ENCODE data around the gene SHISA9.

The SHISA9 gene

DNA sequence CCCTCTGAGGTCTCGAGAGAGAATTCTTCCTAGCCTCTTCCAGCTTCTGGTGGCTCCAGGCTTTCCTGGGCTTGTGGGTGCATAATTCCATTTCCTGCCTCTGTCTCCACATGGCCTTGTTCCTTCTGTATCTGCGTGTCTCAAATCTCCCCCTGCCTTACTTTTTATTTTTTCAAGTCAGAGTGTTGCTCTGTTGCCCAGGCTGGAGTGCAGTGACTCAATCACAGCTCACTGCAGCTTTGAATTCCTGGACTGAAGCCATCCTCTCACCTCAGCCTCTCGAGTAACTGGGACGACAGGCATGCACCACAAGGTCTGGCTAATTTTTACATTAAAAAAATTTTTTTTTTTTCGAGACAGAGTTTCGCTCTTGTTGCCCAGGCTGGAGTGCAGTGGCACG is 120.6 kb downstream of the SHISA9 start:
- DNase-seq (ENCODE audit: low spot score) = no peak

DNA sequence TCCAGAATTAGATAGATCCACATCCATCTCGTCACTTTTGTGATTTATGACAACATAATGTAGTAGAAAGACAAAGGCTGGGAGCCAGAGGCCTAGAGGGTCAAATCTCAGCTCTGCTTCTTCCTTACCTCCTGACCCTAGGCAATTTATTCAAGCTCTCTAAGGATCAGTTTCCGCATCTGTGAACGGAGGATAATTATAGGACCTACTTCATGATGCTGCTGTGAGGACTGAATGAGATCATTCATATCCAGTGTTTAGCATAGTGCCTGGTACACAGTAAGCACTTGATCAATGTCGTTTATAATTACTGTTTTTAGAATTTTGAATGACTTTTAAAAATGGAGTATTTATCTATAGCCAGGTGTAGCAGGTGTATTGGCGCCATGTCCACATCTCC is 128.4 kb downstream of the SHISA9 start:
- no peak for DNase-seq (ENCODE audit: low spot score)

DNA sequence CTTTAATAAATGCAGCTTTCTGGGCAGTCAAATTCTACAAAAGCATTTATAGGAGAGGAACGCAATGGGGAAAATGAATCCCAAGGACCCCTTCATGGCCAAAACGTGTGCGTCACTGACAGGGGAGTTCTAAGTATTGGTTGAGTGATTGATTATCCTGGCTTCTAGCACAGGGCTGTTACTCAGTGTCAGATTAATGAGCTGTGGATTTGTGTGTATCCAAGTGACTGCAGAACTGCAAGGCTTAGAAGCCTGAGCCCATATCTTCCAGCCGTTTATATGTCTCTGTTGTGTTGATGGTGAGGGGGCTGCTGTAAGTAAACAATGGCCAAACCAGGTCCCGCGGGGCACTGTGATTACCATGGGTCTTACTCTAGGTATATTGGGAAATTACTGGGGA is 129.4 kb downstream of the SHISA9 start:
- no peak for DNase-seq (ENCODE audit: low spot score)

DNA sequence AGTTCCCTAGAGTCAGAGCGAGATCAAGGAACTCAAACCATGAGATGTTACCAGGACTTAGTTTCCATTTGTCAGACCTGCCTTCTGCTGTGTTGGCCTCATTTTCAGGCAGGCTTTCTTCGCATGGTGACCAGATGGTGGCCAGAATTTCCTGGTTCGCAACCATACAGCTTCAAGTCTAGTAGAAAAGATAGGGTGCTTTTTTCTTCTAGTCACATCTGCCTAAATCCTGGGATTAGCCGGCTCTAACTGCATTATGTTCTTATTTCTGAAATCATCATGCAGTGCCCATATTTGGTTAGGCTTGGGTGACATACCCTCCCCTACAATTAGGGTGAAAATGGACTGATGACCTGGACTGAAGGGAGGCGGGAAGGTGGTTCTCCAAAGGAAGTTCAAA is 131.5 kb downstream of the SHISA9 start:
- no peak for DNase-seq (ENCODE audit: low spot score)

DNA sequence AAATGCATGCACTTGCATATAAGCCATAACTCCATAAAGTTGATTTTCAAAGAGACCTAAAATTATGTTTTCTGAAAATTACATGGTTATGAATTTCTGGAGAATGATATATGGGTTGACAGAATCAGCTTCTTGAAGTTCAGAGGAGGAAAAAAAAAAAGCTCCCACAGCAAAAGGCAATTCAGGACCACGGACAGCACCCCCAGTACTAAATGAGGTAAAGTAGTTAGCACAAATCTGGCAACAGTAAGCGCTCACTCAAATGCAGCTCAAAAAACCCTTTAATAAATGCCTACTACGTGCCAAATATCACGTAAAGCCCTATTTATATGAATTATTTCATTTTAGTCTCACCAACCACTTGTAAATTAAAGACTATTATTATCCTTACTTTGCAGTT is 135.2 kb downstream of the SHISA9 start:
- DNase-seq (ENCODE audit: low spot score) = peak; percentile 25

DNA sequence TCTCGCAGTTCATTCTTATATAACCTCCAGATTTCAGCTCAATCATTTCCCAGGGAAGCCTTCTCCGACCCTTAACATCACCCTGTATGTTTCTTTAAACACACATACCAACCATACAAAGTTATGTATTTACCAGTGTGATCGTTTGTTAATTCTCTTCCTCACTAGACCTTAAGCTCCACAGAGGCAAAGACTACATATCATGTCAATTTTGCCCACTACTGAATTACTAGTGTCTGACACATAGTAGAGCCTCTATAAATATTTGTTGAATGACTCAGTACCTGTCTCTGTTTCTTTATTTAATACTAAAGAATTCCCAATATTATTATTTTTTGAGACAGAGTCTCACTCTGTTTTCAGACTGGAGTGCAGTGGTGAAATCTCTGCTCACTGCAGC is 137.2 kb downstream of the SHISA9 start:
- no peak for DNase-seq (ENCODE audit: low spot score)

DNA sequence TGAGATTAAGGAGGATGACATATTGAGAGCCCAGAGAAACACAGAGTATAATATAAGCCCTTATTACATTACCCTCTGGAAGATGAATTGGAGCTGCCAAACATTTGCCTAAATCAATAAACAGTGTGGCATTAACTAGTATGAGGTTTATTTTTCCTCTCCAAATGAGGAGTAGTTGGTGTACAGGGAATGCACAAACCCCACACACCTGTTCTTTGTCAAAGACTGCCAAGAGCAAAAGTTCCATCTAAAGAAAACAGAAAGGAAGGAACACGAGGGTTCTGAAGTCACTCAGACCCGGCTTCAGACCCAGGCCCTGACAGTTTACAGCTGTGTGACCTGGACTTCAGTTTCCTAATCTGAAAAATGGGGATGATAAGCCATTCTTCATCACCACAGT is 138.1 kb downstream of the SHISA9 start:
- no peak for DNase-seq (ENCODE audit: low spot score)

DNA sequence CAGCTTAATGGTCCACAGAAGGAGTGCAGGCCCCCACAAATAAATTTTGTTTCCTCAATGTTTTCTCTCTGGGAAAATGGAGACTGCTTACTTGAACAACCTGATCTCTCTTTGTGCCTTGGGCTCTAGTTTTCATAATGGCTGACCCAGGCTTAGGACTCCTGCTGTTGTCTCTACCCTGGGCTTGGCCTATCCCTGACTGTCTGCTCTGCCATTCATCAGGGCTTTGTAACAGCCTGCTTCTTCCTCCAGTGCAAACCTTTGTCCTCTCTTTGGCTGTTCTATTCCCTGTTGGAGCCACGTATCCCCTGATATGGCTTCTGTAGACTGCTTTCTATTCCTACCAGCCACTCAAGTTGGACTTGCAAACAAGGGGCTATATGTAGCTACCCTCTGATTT is 139.8 kb downstream of the SHISA9 start:
- DNase-seq (ENCODE audit: low spot score) = no peak

DNA sequence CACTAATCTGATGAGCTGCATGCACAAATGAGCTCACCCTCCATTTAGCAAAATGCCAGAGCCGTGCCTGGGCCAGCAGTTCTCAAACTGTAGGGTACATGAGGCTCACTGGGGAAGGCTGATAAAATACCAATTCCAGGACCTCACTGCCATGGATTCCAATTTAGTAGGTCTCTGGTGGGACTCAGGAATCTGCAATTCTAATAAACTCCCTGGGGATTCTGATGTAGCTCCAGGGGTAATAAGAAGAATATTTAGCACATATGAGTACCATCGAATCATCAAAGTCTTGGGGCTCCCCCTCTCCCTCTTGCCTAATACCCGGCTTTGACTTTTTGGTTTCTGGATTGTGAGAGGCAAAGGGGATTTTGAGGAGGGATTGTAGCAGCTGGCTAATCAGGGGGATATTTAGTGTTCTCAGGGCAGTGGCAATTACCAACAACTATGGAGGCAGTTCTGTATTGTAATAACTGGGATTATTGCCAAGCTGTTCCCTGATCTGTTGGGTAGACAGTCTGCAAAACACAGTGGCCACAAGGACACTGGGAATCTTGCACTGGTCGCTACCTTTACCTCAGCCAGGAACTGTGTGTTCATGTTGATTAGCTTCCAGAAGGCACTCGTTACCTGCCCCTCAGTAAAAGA is 140.4 kb downstream of the SHISA9 start:
- DNase-seq (ENCODE audit: low spot score) = no peak

DNA sequence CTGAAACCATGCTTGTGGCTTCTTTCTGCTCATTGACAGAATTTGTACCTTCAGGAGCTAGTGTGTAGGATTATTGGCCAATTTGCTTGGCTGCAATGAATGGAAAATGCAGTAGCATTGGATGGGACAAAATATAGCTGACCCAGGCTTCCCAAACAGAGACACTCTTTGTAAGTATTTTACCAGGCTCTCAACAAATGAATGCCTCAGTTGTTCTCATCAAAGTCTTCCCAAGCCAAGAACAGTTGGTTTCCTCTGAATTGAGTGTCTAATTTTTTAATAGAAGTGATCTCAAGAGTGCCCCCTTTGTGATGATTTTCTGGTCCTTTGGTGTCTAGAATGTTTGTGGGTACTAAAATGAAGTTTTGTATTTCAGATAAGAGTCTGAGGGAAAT is 140.9 kb downstream of the SHISA9 start:
- no peak for DNase-seq (ENCODE audit: low spot score)

DNA sequence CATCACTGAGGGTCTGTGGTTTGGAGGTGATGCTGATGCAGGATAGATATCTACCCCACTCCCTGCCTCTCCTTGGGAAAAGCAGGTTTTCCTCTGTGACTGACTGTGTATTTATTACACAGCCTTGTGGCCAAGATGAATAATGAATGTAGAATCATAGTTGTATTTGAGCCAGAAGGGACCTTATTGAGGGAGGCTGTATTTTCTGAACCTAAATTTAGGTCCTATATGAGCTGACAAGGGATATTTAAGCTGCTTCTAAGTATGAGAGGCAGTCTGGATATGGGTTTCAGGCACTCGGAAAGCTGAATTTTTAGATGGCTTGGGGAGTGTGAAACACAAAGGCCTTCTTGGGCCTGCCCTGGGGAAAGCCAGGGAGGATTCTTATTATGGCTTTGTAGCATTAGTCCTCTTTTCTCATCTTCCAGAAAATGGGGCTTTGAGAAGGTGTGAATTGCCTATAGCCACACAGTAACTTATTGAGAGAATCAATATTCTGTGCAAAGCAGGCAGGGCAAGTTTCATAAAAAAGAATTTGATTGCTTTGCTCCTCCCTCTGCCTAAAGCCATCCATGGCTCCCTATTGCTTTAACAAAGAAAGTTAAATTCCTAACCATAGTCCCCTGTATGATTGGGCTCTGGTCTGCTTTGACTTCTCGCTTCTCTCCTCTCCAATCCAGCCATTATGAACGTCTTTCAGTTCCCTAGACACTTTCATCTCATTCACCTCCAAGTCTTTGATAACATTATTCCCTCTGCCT is 144.8 kb downstream of the SHISA9 start:
- no peak for DNase-seq (ENCODE audit: low spot score)

DNA sequence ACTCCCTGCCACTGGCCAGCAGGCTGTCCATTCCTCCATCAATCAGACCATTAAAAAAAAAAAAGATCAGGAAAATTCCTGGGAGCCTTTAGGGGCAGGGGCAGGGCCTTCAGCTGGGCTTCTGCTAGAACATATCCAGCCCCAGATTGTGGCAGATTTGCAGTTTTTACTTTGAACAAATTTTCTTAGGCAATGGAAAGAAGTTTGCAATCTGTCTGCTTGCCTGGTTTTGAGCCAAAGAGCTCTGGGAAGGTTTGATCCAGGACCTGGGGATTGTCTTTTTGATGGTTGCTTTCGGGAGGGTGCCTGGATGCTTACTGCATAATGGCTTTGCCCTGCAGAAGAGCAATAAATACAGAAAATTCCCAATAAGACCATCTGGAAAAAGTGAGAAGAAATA is 145.9 kb downstream of the SHISA9 start:
- no peak for DNase-seq (ENCODE audit: low spot score)

DNA sequence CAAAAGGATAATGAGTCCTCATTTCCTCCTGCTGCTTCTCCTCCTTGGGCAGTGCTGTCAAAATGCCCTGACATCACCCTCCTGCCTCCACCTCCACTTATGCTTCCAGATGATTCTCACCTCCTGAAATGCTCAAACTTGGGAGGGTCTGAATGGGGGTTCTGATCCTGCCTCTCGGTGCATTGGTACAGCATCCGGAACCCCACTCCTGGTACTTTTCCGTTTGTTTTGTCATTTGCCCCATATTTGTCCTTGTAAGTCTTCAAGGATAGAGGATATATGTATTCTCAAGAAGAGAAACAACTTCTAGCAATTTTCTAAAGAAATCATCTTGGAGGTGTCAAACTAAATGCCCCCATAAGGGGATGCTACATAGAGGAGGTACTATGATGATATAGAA is 148.3 kb downstream of the SHISA9 start:
- no peak for DNase-seq (ENCODE audit: low spot score)

DNA sequence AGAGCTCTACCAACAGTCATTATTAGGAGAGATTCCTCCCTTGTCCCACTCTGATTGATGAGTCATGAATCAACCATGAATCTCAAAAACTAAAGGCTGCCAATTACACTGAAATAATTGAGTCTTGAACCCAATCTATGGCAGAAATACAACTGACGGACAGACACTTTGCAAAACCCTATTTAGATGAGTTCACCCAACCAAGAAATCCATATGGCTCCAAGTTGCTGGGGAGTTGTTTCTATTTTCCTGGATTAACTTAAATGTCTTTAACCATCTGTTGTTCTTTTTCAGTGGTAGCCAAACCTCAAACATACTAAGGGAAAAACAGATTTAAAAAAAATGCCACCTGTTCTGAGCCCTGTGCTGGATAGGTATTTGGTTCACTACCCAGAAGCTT is 151.0 kb downstream of the SHISA9 start:
- no peak for DNase-seq (ENCODE audit: low spot score)

DNA sequence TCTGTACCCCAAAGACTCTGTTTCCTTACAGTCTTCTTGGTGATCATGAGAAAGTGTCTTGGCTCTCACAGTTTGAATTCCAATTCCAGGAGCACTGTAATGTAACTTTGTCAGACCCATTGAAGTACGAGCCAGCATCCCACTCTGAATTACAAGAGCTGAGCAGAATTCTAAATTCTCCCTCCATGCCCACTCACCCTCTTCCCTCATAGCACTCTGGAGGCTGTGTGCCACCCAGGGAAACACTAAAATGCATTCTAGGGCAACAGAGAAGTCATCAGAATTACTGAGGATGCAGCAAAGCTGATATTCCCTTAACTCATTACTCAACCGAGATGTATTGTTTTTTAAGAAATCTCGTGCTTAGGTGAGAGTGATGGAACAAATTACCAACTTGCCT is 154.1 kb downstream of the SHISA9 start:
- no peak for DNase-seq (ENCODE audit: low spot score)

DNA sequence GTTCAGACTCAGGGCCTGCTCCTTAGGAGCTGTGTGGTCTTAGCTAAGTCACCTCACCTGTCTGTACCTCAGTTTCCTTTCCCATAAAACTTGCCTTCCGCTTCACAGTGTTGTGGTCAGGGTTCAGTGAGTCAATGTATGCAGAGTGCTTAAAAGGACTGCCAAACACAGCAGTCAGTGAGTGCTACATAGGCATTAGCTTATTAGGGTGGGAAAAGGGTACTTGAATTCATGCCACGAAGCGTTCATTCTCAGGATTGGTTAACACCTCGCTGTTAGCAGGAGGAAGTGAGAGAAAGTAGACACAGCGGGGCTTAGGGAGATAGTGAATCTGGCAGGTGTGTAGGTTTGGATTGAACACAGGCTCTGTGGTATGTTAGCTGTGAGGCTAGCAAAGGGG is 155.2 kb downstream of the SHISA9 start:
- no peak for DNase-seq (ENCODE audit: low spot score)

DNA sequence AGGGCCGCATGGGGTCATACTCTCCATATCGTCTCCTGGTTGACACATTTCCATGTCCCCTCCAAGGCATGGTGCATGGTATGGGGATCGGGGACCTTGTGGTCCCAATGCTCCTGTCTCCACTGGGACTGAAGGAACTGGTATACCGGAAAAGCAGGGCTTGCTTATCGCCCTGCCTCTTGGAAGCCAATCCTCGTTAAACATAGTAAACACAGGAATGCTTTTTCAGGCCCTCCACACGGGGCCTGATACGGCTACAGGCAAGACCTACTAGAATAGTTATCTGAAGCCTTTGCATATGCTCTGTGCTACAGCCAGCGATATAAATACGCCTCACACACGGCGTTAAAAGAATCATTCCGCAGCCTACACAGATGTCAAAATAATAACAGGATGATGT is 159.5 kb downstream of the SHISA9 start:
- no peak for DNase-seq (ENCODE audit: low spot score)

DNA sequence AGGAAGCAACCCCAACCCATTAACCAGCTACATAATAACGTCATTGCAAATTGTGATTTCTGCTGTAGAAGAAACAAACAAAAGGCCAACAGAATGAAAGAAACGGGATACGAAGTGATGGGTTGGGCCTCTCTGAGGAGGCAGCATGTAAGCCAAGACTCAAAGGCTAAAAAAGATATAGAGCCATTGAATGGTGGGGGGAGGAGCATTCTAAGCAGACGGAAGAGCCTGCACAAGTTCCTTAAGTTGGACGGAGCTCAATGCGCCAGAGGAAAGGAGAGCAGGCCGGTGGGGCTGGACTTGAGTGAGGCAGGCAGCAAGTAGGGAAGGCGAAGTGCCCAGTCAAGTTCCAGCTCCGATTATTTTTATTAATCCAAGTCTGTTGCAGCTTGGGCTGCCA is 160.3 kb downstream of the SHISA9 start:
- no peak for DNase-seq (ENCODE audit: low spot score)

DNA sequence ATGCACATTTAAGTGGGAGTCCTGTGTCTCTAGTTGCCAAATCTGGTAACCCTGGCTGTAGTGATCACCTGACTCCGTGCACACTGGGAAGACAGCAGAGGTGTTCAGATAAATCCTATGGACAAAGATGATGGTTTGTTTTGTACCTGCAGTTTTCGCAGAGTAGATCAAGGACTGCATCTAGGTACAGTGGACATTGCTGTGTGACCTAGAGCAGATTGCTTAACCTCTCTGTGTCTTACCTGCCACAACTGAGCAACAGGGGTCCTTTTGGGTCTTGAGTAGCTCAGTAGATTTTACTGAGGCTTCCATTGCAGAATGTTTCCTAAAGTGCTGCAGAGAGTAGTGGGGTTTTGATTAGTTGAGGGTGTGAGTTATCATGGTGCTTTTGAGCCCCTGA is 160.8 kb downstream of the SHISA9 start:
- DNase-seq (ENCODE audit: low spot score) = no peak

DNA sequence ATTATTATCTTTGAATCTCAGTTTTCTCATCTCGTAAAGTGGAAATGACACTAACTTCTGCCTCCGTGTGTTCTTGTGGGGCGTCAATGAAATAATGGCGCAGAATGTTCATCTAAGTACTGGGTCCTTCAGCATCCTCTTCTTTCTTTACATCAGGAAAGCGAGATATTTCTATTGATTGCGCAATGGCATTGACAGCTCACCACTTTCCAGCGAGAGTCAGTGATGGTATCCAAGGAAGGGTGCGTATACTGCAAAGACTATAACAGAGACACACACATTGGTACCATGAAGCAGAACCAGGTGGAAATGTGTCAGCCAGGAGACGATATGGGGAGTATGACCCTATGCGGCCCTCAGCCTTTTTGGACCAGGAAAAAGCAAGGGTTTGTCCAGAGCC is 162.1 kb downstream of the SHISA9 start:
- no peak for DNase-seq (ENCODE audit: low spot score)

DNA sequence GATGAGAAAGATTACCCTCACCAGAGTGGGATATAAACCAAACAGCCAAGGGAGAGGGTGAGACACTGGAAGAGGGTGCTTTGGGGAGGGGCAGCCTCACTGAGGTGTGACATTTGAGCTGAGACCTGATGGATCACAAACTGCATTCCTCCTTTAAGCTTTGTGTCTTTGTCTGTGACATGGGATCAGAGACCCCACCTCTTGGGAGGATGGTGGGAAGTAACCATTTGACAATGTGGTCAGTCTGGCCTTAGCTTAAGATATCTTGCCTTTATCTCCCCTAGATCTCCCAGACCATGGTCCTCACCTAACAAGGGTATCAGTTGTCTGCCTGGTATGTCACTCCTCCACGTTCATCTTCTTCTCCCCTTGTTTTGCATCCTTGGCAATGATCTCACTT is 163.4 kb downstream of the SHISA9 start:
- no peak for DNase-seq (ENCODE audit: low spot score)

DNA sequence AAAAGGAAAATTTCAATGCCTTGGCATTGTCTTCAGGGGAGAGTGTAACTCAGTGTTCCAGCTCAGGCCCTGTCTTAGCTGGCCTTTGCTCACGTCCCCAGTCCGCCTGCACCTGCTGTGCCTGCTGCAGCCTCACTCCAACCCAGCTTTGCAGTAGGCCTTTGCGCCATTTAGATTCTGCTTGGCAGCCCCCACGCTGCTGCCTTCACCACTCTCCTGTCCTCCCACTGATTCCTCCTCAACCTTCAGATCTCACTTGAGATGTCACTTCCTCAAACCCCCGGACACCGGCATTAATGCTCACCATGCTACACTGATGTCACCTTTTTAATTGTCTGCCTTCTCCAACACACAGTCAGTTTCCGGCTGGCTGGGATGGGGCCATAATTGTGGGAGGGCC is 166.2 kb downstream of the SHISA9 start:
- no peak for DNase-seq (ENCODE audit: low spot score)

DNA sequence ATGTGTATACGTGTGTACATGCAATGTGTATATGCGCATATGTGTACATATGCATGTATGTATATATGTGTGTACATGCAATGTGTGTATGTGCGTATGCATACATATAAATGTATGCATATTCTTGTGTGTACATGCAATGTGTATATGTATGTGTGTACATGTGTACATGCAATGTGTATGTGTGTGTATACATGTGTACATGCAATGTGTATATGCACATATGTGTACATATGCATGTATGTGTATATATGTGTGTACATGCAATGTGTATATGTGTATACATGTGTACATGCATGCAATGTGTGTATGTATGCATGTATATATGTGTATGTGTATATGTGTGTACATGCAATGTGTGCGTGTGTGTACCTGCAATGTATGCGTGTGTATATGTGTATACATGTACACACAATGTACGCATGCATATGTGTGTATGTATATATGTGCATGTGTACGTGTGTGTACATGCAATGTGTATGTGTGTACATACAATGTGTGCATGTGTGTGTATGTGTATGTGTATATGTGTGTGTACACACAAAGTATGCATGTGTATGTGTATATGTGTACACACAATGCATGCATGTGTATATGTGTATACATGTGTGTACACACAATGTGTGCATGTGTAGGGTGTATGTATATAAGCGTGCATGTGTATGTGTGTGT is 167.7 kb downstream of the SHISA9 start:
- no peak for DNase-seq (ENCODE audit: low spot score)

DNA sequence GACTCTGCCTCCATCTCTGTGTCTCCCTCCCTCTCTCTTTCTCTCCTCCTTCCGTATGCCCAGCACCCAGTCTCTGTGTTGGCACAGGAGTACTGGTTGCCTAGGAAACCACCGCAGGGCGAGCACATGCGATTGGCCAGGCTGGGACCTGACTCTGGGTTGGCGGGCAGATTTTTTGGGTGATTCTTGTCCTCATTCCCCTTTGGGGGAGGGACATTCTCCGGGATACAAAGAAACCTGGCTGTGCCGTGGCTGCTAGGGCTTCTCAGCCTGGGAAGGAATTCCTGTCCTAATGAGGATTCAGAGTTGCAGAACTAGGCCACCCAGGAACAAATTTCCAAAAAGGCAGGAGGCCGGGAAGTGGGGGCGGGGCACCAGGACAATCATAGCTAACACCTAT is 168.9 kb downstream of the SHISA9 start:
- no peak for DNase-seq (ENCODE audit: low spot score)

Measured in SW480 (cell line).